Measurements from ENCODE around the gene ARMC2.

ARMC2 gene

GRCh38 chr6:108884211-108885059, 36.2 kb downstream of the ARMC2 start:
- TF ChIP-seq POLR2AphosphoS5 (IDR thresholded peaks at IDR 0.05; ENCODE audit: low read depth, low read length) (no peak), FOXP2 (optimal IDR thresholded peaks at IDR 0.05; ENCODE audit: borderline replicate concordance, extremely low read depth, extremely low read length, insufficient read depth) (no peak), REST (IDR thresholded peaks at IDR 0.05; ENCODE audit: insufficient read depth in 1 of 2, low read depth in 2 of 2, low read length in 2 of 2) (no peak), SIN3A (IDR thresholded peaks at IDR 0.05; ENCODE audit: borderline replicate concordance, insufficient read depth, low read length) (no peak), TAF1 (IDR thresholded peaks at IDR 0.05; ENCODE audit: borderline replicate concordance, insufficient read depth, low read length) (no peak)

- TF ChIP-seq POLR2AphosphoS5 (IDR thresholded peaks at IDR 0.05; ENCODE audit: low read depth, low read length): no peak
- TF ChIP-seq FOXP2 (optimal IDR thresholded peaks at IDR 0.05; ENCODE audit: borderline replicate concordance, extremely low read depth, extremely low read length, insufficient read depth): no peak
- no peak for TF ChIP-seq SIN3A (IDR thresholded peaks at IDR 0.05; ENCODE audit: borderline replicate concordance, insufficient read depth, low read length)
These were observed 39.8 kb downstream of the ARMC2 start for GRCh38 chr6:108888052-108888451.

DNA sequence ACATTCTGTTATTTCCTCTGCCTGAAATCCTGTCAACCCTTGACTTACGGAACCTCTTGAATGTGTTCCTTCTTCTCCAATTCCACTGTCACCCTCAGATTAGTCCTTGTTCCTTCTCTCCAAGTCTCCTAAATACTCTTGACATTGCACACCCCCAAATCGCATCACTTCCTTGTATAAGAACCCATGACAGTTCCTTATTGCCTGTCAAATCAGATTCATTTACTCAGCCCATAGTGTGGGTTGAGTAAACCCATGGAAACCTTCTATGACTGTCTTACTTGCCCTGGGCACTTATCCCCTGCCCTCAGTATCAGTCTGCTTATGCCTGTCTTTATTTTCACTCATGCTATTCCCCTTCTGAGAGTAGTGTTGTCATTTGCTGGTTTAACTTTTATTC, 40.5 kb downstream of the ARMC2 start:
- no peak for TF ChIP-seq SIN3A (IDR thresholded peaks at IDR 0.05; ENCODE audit: borderline replicate concordance, insufficient read depth, low read length)
- no peak for TF ChIP-seq TAF1 (IDR thresholded peaks at IDR 0.05; ENCODE audit: borderline replicate concordance, insufficient read depth, low read length)
- TF ChIP-seq REST (IDR thresholded peaks at IDR 0.05; ENCODE audit: insufficient read depth in 1 of 2, low read depth in 2 of 2, low read length in 2 of 2): no peak
- TF ChIP-seq FOXP2 (optimal IDR thresholded peaks at IDR 0.05; ENCODE audit: borderline replicate concordance, extremely low read depth, extremely low read length, insufficient read depth): no peak
- TF ChIP-seq POLR2AphosphoS5 (IDR thresholded peaks at IDR 0.05; ENCODE audit: low read depth, low read length): no peak

- no peak for TF ChIP-seq TAF1 (IDR thresholded peaks at IDR 0.05; ENCODE audit: borderline replicate concordance, insufficient read depth, low read length)
- TF ChIP-seq SIN3A (IDR thresholded peaks at IDR 0.05; ENCODE audit: borderline replicate concordance, insufficient read depth, low read length): no peak
- TF ChIP-seq POLR2AphosphoS5 (IDR thresholded peaks at IDR 0.05; ENCODE audit: low read depth, low read length): no peak
- no peak for TF ChIP-seq REST (IDR thresholded peaks at IDR 0.05; ENCODE audit: insufficient read depth in 1 of 2, low read depth in 2 of 2, low read length in 2 of 2)
- TF ChIP-seq FOXP2 (optimal IDR thresholded peaks at IDR 0.05; ENCODE audit: borderline replicate concordance, extremely low read depth, extremely low read length, insufficient read depth): no peak
These were observed 47.3 kb downstream of the ARMC2 start for GRCh38 chr6:108895571-108895970.

GRCh38 chr6:108896111-108896661, 48.0 kb downstream of the ARMC2 start:
- TF ChIP-seq TAF1 (IDR thresholded peaks at IDR 0.05; ENCODE audit: borderline replicate concordance, insufficient read depth, low read length): no peak
- TF ChIP-seq FOXP2 (optimal IDR thresholded peaks at IDR 0.05; ENCODE audit: borderline replicate concordance, extremely low read depth, extremely low read length, insufficient read depth): no peak
- no peak for TF ChIP-seq POLR2AphosphoS5 (IDR thresholded peaks at IDR 0.05; ENCODE audit: low read depth, low read length)
- TF ChIP-seq REST (IDR thresholded peaks at IDR 0.05; ENCODE audit: insufficient read depth in 1 of 2, low read depth in 2 of 2, low read length in 2 of 2): no peak
- TF ChIP-seq SIN3A (IDR thresholded peaks at IDR 0.05; ENCODE audit: borderline replicate concordance, insufficient read depth, low read length): no peak
